HG02623 (cell line): ENCODE measurements around the gene CBR1.
"Not testable (repeated sequence)": the region's sequence is repeated elsewhere in the genome, so short reads cannot be mapped to it uniquely, and the experiment has no call there.

Experiments used
- ATAC-seq: cut with Tn5 transposase; IDR thresholded peaks from one replicate; pipeline ENCODE4 v1.9.1; 2021; ENCODE audit warnings: moderate library complexity; ENCODE audit not compliant: unreplicated experiment

The CBR1 gene

GRCh38 chr21:36079010-36079649 lies 9.3 kb downstream of the CBR1 start:
- ATAC-seq = no peak

DNA sequence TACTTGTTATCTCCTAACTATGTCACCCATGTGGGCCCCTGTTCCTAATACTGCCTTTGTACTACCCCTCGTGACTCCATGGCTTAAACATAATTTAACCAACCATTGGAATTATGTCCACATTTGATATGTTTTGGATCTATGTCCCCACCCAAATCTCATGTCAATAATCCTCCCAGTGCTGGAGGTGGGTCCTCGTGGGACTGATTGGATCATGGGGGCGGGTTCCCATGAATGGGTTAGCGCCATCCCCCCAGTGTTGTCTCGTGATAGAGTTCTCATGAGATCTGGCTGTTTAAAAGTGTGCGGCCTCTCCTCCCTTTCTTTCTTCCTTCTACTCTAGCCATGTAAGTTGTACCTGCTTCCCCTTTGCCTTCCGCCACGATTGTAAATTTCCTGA lies 9.8 kb downstream of the CBR1 start:
- no peak for ATAC-seq

DNA sequence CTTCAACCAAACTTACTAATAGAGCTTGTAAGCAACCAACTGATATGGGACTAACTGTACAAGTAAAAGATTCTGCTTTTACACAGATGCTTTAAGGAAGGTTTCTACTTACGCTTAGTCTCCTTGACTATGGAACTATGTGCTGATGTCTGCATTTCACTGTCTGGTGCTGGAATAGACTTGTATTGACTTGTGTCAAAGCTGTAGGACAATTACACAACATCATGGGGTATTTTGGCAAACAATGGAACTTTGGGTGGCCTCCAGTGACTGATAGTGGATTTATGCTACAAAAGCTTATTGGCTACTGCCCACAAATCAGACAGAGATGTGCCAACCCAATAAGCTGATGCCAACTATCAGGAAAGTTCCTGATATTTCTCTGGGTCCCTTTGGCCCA lies 10.6 kb downstream of the CBR1 start:
- ATAC-seq = no peak

GRCh38 chr21:36082237-36082664 lies 12.4 kb downstream of the CBR1 start:
- ATAC-seq = no peak

DNA sequence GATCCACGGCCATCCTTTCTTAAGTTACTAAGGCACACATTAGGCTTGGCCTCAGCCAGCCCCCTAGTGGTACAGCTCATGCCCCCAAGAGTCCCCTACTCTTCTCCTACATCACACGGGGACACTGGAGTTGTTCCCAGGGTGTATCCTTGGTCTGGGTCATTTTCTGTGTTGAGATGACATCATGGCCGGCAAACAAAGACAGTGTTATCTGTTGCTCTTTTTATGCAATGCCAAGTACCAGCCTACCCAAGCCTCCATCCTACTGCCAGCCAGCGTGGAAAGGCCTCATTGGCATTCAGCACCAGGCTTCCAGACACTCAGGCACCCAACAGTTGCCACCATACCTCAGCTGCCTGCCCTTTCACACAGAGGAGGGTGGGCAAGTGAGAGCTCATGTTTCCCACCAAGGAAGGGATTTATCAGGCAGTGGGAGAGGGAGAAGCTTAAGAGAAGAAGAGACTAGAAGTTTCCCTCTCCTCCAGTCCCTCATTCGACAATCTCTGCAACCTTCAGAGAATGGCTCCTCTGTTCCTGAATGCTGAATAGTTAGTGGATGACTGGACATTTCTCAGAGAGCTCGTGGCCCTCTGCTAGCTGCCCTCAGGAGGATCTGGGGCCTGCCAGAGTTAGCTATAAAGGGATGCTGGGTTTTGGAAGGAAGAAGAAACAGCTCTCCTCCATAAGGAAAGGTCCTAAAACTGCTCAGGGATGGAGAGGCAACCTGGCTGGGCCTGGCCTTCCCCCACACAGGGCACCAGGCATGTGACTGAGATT lies 17.7 kb downstream of the CBR1 start:
- no peak for ATAC-seq

DNA sequence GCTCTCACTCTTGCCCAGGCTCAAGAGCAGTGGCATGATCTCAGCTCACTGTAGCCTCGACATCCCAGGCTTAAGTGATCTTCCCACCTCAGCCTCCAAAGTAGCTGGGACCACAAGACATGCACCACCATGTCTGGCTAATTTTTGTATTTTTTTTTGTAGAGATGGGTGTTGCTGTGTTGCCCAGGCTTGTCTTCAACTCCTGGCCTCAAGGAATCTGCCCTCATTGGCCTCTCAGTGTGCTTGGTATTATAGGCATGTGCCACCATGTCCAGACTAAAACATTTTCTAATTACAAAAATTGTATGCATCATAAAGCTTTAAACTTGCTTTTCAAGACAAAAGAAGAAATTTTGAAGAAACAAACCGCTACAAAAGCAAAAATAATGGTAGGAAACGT lies 20.1 kb downstream of the CBR1 start:
- no peak for ATAC-seq

DNA sequence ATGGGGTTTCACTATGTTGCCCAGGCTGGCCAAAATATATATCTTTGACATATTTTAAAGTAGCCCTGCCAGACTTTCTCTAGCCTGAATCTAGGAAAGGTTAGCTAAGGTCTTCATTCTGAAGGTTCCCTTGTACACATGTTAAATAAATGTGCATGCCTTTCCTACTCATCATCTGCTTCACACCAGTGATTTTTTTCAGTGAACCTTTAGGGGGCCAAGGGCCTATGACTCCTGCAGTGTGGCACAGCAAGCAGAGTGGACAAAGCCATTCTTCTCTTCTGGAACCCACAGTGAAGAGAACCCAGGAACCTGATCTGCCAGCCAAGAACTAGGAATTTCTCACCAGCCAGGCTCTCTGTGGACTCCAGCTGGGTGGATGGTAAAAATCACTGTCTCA lies 22.9 kb downstream of the CBR1 start:
- ATAC-seq = no peak

DNA sequence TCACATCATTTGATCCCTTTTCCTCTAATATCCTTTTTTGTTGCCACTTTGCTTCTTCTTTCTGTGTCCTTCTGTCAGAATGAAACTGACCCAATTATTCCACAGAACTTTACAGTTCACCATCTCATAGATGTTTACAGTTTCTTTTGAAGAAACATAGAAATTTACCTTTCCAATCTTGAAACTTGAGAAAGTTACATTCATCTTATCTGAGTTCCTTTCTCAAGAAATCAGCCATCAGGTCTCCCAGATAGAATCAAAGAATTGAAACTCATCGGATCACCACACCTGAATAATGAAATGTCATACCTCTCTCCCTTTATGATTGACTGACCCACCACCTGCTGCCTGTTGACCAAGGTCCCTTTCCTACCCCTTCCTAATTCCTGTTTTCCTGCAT lies 23.7 kb downstream of the CBR1 start:
- no peak for ATAC-seq

DNA sequence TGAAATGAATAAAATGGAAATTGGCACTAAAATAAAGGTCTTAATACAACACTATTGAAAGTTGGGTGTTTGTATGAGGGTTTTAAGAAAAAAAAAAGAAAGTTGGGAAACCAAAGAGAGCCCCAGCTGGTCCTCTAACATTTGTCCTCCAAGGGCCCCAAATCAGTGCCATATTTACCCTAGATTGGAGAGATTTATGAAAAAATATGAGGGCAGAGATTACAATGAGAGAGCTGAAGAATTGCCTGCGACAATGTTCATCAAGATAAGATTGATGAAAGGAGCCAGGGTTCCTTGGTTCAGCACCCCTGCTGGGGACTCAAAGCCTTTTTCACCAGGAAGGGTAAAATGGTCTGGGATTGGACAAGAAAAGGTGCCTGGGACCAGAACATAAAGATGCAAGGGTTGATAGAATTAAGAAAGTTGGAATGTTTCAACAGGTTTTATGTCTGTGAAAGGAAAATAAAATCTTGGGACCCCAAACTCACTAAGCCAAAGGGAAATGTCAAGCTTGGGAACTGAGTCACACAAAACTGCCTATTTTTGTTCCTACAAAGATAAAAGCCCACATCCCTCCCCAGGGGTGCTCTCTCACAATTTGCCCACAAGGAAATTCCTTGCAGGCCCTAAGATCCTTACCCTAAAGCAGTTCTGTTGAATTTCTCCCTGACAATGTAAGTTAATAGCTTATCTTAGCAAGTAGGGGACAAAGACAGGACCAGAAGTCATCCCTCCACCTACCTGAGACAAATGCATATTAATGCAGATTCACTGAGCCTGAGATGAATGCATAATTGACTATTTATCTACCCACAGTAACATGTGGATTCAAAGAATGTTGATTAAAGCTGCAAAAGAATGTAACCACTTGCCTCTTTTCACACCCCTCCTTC lies 26.8 kb downstream of the CBR1 start:
- ATAC-seq = no peak

DNA sequence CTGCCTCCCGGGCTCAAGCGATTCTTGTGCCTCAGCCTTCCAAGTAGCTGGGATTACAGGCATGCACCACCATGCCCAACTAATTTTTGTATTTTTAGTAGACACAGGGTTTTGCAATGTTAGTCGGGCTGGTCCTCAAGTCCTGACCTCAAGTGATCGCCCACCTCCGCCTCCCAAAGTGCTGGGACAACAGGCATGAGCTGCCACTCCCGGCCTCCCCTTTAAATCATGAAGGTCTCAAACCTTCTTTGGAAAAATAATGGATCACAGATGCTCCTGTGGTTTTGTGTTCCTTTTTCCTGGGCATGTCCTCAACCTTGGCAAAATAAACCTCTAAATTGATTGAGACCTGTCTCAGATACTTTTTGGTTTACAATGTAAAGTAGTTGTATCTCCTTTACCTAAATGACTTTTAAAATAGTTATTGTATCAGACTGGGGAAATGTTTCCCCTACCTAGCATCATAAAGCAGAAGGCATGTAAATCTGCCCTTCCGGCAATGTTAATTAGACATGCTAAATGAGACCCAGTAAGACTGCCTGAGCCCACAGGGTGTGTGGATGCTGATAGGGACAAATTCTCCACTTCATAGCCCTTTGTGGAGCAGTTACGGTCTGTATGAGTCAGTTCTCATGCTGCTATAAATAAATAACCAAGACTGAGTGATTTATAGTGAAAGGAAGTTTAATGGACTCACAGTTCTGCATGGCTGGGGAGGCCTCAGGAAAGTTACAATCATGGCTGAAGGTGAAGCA lies 27.8 kb downstream of the CBR1 start:
- no peak for ATAC-seq

- no peak for ATAC-seq
These were observed 28.3 kb downstream of the CBR1 start for GRCh38 chr21:36098182-36098532.

DNA sequence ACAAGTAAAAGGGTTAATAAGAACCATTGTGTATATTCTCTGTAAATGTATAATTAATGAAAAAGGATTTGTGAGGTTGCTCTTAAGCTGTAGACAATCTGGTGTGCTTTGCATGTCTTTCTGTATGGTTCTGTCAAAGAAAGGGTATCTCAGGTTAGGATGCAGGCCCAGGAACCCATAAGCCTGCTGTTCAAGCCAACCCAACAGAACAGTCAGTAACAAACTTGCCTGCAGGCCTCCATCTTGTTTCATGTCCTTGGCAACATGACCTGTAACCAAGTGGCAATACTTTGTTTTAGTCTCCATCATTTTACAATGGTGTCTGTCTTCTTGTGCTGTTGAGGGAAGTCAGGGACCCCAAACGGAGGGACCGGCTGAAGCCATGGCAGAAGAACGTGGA lies 29.2 kb downstream of the CBR1 start:
- ATAC-seq = no peak

- ATAC-seq = not testable (repeated sequence)
These were observed 29.9 kb downstream of the CBR1 start for GRCh38 chr21:36099695-36100211.

DNA sequence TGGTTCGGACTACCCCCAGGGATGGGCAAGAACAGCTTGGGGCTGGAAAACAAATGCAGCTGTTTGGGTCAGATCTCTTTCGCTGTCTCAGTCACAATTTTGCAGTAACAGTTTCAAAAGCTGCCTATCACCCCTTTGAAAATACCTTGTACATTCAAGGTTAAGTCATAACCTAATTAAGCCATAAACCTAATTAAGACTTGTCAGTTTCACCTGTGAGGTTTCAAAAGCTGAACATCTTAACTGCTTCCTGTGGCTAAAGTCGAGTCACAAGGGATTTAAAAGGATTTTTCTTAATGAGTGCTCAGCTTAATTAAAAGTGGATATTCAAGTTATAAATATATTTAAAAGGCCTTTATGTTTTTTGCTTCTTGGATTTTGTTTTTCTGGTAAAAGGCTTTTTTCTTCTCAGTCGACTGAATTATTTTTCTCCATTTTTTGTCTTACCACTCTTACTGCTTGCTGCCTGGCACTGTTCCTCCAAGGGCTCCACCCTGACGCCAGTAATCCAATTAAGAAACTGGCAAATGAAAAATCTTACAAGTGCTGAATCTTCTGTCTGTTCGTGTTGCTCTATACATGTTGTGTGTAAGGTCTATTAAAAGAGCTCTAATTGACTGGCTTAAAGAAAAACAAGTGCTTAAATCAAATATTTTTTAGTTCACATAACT lies 31.3 kb downstream of the CBR1 start:
- ATAC-seq = no peak

DNA sequence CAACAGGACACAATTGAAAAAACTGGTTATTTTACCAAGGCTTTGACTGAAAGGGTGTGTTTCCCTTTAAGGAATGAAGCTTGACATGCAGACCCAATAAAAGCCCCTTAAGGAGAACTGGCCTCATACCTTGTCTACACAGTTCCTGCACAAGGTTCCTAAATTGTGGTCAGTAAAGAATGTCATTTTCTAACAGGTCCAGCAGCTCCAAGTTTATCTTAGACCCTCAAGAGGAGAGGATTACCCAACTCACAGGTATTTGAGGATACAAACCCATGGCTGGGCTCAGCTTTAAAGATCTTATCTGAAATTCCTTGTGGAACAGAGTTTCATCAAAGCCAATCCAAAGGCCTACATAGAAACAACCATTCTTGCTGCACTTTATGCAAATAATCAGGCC lies 33.6 kb downstream of the CBR1 start:
- ATAC-seq = no peak

DNA sequence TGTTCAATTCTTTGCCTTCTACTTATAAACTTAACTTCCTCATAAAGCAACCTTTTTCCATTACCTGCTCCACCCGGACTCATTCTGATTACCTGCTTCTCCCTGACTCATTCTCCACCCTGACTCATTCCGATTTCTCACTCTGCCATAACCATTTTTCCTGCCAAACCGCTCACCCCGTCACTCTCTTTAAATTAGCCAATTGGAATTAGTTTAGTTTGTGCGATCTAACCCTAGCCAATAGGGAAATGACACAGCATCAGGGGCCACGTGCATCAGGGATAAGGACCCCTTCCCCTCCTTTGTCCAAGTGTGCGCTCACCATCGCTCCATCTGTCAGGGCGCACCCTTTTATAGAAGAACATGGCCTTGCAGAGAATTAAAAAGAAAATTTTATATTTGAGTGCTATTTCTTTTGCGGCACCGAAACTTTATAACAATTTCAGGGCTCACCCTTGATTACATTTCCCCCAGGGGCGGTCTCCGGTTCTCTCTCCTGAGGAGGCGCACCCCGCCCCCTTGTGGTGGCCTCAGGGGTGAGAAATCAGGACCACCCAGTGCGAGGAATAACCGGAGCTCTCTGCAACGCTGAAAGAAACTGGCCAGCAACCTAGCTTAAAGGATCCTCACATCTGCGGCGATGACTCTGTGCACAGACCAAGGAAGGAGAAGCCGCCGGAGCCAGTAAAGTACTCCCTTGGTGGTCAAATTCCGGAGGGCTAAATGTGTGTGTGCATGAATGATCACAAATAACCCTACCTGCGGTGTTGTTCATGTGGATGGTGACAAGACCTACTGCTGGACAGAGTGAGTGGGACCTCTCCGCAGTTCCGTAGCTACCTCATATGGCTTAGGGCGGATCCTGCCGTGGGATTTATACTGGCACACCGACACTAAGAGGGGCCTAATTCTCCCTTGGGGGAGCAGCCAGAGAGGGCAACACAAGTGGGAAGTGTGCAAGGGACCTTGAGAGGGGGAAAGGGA lies 34.8 kb downstream of the CBR1 start:
- ATAC-seq = no peak

GRCh38 chr21:36105327-36105842 lies 35.6 kb downstream of the CBR1 start:
- no peak for ATAC-seq

GRCh38 chr21:36109868-36110267 lies 40.0 kb downstream of the CBR1 start:
- ATAC-seq = no peak

DNA sequence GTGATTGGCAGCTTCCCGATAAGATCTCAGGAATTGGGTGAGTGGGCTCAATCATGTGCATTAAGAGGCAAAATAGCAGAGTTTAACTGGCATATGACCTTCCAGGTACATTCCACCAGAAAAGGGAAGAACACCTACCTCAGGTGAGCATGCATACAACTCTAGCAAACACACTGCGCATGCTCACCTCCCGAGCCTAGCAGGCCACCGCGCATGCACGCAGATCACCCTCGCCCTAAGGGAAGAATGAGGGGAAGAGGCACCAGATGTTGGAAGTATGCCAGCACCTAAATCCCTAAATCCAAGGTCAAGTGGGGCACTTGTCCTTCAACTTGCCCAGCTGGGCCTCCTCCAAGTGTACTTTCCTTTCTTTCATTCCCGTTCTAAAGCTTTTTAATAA lies 41.4 kb downstream of the CBR1 start:
- ATAC-seq = no peak
